Neural progenitor cell (in vitro differentiated cells): ENCODE measurements around the gene DOCK7.

Experiments used
- EZH2 ChIP-seq: fragments of 200-600 bp; sonication (generic); IDR thresholded peaks from 2 replicates; pipeline ENCODE4 v1.6.1; 2017; ENCODE audit warnings: antibody characterized with exemption, mild to moderate bottlenecking, moderate library complexity
- EZH2phosphoT487 ChIP-seq: fragments of 200-600 bp; sonication (generic); IDR thresholded peaks from 2 replicates; pipeline ENCODE4 v1.6.1; 2017; ENCODE audit warnings: antibody characterized with exemption
- TF ChIP-seq, protein P1 (sequence below): fragments of 200-600 bp; sonication (generic); IDR thresholded peaks from 2 replicates; pipeline ENCODE4 v1.5.1; 2017; ENCODE audit warnings: antibody characterized with exemption, mild to moderate bottlenecking

DNA sequence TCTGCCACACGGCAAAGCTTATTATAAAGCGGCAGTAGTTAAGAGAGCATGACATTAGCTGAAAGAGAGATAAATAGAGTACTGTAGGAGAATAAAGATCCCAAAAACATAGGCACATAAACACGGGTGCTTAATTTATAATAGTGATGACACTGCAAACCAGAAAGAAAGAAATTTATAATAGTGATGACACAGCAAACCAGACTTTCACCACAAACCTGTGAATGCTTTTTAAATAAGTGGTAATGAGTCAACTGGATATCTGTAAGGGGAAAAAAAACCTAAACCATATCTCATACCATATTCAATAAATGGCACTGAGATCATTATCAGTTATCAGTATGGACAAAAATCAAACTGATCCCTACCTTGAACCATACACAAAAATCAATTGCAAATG is 225.8 kb downstream of the DOCK7 start:
- TF ChIP-seq, protein P1, sequence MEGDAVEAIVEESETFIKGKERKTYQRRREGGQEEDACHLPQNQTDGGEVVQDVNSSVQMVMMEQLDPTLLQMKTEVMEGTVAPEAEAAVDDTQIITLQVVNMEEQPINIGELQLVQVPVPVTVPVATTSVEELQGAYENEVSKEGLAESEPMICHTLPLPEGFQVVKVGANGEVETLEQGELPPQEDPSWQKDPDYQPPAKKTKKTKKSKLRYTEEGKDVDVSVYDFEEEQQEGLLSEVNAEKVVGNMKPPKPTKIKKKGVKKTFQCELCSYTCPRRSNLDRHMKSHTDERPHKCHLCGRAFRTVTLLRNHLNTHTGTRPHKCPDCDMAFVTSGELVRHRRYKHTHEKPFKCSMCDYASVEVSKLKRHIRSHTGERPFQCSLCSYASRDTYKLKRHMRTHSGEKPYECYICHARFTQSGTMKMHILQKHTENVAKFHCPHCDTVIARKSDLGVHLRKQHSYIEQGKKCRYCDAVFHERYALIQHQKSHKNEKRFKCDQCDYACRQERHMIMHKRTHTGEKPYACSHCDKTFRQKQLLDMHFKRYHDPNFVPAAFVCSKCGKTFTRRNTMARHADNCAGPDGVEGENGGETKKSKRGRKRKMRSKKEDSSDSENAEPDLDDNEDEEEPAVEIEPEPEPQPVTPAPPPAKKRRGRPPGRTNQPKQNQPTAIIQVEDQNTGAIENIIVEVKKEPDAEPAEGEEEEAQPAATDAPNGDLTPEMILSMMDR: no peak
- TF ChIP-seq EZH2: no peak
- no peak for TF ChIP-seq EZH2phosphoT487
